SK-N-SH (cell line): ENCODE data around the gene NELFB. TPM values are rescaled to one million over a fixed set of nuclear protein-coding genes. Genes with fewer than 3 reads are reported as not detected.

ENCODE experiments used
- CTCF ChIA-PET: fragments of 300-600, 350-600 bp; formaldehyde crosslinking; extraction: SDS; loops from one replicate; lab custom pipeline; 2021; lab: Yijun Ruan, JAX
- POLR2A ChIA-PET: fragments of 350-600 bp; sonication (Branson Sonifier 250); formaldehyde crosslinking; extraction: SDS; loops from one replicate; lab custom pipeline; 2020; ENCODE audit warnings: antibody characterized with exemption, inconsistent platforms; lab: Yijun Ruan, JAX
- DNase-seq: peaks from one replicate; pipeline ENCODE4 v3.0.0; 2012
- H2AFZ ChIP-seq: fragments of 200-600 bp; sonication (generic); 2 replicates; pipeline ENCODE4 v1.8.1; 2016; ENCODE audit warnings: antibody characterized with exemption, mild to moderate bottlenecking, low read depth
- H3F3A ChIP-seq: fragments of 200-600 bp; sonication (generic); replicated peaks from 2 replicates; pipeline ENCODE3; 2016; ENCODE audit warnings: antibody characterized with exemption, mild to moderate bottlenecking; ENCODE audit not compliant: insufficient read depth
- H3K27ac ChIP-seq, 2 experiments: fragments of 200-500 bp in 1 of 2; fragments of 200-600 bp in 1 of 2; sonication (Bioruptor generic) in 1 of 2; sonication (generic), shearing (Covaris generic) in 1 of 2; 2 replicates each; pipeline versions ENCODE4 v1.5.1 to v1.6.1; 2014 to 2016; ENCODE audit warnings: low read depth in 2 of 2, inconsistent platforms in 1 of 2, low read length in 1 of 2, mild to moderate bottlenecking in 1 of 2, mixed read lengths in 1 of 2
- H3K27me3 ChIP-seq: fragments of 200-600 bp; sonication (generic), shearing (Covaris generic); 2 replicates; pipeline ENCODE4 v1.6.1; 2016; ENCODE audit warnings: mixed run types; ENCODE audit not compliant: insufficient read depth
- H3K36me3 ChIP-seq, 2 experiments: fragments of 200-500 bp in 1 of 2; fragments of 200-600 bp in 1 of 2; sonication (Bioruptor generic) in 1 of 2; sonication (generic) in 1 of 2; replicated peaks in 1 of 2; 2 replicates each; pipeline versions ENCODE3 to v1.5.1; 2014 to 2016; ENCODE audit warnings: low read length in 1 of 2, mild to moderate bottlenecking in 1 of 2; ENCODE audit not compliant: insufficient read depth in 2 of 2, control insufficient read depth in 1 of 2
- H3K4me1 ChIP-seq, 2 experiments: fragments of 200-500 bp in 1 of 2; fragments of 200-600 bp in 1 of 2; sonication (Bioruptor generic) in 1 of 2; sonication (generic), shearing (Covaris generic) in 1 of 2; 2 replicates each; pipeline versions ENCODE4 v1.5.1 to v1.6.1; 2014 to 2016; ENCODE audit warnings: low read depth in 1 of 2, low read length in 1 of 2, mixed run types in 1 of 2; ENCODE audit not compliant: insufficient read depth in 2 of 2, control insufficient read depth in 1 of 2
- H3K4me2 ChIP-seq: fragments of 200-600 bp; sonication (generic), shearing (Covaris generic); 2 replicates; pipeline ENCODE4 v1.6.1; 2017; ENCODE audit warnings: mixed run types
- H3K4me3 ChIP-seq, 2 experiments: fragments of 200-500 bp in 1 of 2; fragments of 200-600 bp in 1 of 2; sonication (Bioruptor generic) in 1 of 2; sonication (generic), shearing (Covaris generic) in 1 of 2; 2 replicates each; pipeline versions ENCODE4 v1.5.1 to v1.8.1; 2014 to 2016; ENCODE audit warnings: low read depth in 2 of 2, inconsistent platforms in 1 of 2, low read length in 1 of 2, mild to moderate bottlenecking in 1 of 2, mixed read lengths in 1 of 2, moderate library complexity in 1 of 2
- H3K79me2 ChIP-seq: fragments of 200-600 bp; sonication (generic); 2 replicates; pipeline ENCODE4 v1.8.1; 2017; ENCODE audit warnings: mild to moderate bottlenecking; ENCODE audit not compliant: insufficient read depth
- H3K9ac ChIP-seq: fragments of 200-600 bp; sonication (generic); 2 replicates; pipeline ENCODE4 v1.6.1; 2017; ENCODE audit warnings: mixed run types
- H3K9me2 ChIP-seq: fragments of 200-600 bp; sonication (generic); 2 replicates; pipeline ENCODE4 v1.6.1; 2017; ENCODE audit warnings: mixed run types
- H3K9me3 ChIP-seq: fragments of 200-600 bp; sonication (generic); 2 replicates; pipeline ENCODE4 v1.6.1; 2017; ENCODE audit warnings: mixed run types, mild to moderate bottlenecking, moderate library complexity
- H4K20me1 ChIP-seq: fragments of 200-600 bp; sonication (generic); 2 replicates; pipeline ENCODE4 v1.6.1; 2017; ENCODE audit warnings: mild to moderate bottlenecking, mixed run types; ENCODE audit not compliant: insufficient read depth
- CHD2 ChIP-seq: fragments of 150-350 bp; IDR thresholded peaks from 2 replicates; pipeline ENCODE4 v1.6.1; 2018; ENCODE audit warnings: low read length; ENCODE audit not compliant: partially characterized antibody
- ELF1 ChIP-seq: IDR thresholded peaks from 2 replicates; pipeline ENCODE4 v1.4.0; 2012
- EP300 ChIP-seq, 2 experiments: IDR thresholded peaks; 2 replicates each; pipeline versions ENCODE4 v1.4.0 to v1.6.1; 2012; ENCODE audit warnings: borderline replicate concordance in 1 of 2, low read depth in 1 of 2, low read length in 1 of 2
- FOXM1 ChIP-seq: IDR thresholded peaks from 2 replicates; pipeline ENCODE4 v1.4.0; 2012; ENCODE audit warnings: low read depth, mild to moderate bottlenecking
- JUND ChIP-seq: IDR thresholded peaks from 2 replicates; pipeline ENCODE4 v1.4.0; 2012
- MEF2A ChIP-seq: IDR thresholded peaks from 2 replicates; pipeline ENCODE4 v1.4.0; 2012; ENCODE audit warnings: low read depth, borderline replicate concordance
- MXI1 ChIP-seq: IDR thresholded peaks from 2 replicates; pipeline ENCODE4 v1.6.1; 2012; ENCODE audit warnings: mild to moderate bottlenecking, low read depth, low read length, improper control_type of control experiment
- POLR2AphosphoS5 ChIP-seq: IDR thresholded peaks from 2 replicates; pipeline ENCODE4 v1.6.1; 2012; ENCODE audit warnings: low read depth, low read length
- RAD21 ChIP-seq: IDR thresholded peaks from 2 replicates; pipeline ENCODE4 v1.6.1; 2012; ENCODE audit warnings: mild to moderate bottlenecking, low read length
- RCOR1 ChIP-seq: fragments of 150-350 bp; IDR thresholded peaks from 2 replicates; pipeline ENCODE4 v1.6.1; 2017; ENCODE audit warnings: antibody characterized with exemption, low read length
- RXRA ChIP-seq: IDR thresholded peaks from 2 replicates; pipeline ENCODE4 v1.4.0; 2012; ENCODE audit warnings: low read depth, mild to moderate bottlenecking, borderline replicate concordance
- TAF1 ChIP-seq: IDR thresholded peaks from 2 replicates; pipeline ENCODE4 v1.6.1; 2012; ENCODE audit warnings: low read depth, mild to moderate bottlenecking, low read length, moderate library complexity, borderline replicate concordance
- TEAD4 ChIP-seq: IDR thresholded peaks from 2 replicates; pipeline ENCODE4 v1.4.0; 2012; ENCODE audit warnings: mild to moderate bottlenecking, borderline replicate concordance; ENCODE audit not compliant: insufficient read depth
- USF1 ChIP-seq: IDR thresholded peaks from 2 replicates; pipeline ENCODE4 v1.4.0; 2012; ENCODE audit warnings: low read depth, borderline replicate concordance
- USF2 ChIP-seq: fragments of 150-350 bp; IDR thresholded peaks from 2 replicates; pipeline ENCODE4 v1.6.1; 2017; ENCODE audit warnings: antibody characterized with exemption, low read length, low read depth, borderline replicate concordance
- YY1 ChIP-seq: IDR thresholded peaks from 2 replicates; pipeline ENCODE4 v1.4.0; 2012; ENCODE audit warnings: low read depth, mild to moderate bottlenecking
- WGBS: methylation state at CpG from one replicate; pipeline ENCODE4 v1.1.6; 2017; ENCODE audit warnings: low lambda C conversion rate; 5-methylcytosine and 5-hydroxymethylcytosine counted together
- polyA plus RNA-seq, 3 experiments: library from polyadenylated mRNA; depleted of rRNA; stranded (reverse); fragments of >200 nt; gene quantifications; 2 replicates each; pipeline ENCODE4 v1.2.3, GENCODE V29; 2012
- TF ChIP-seq, protein P1 (sequence below): IDR thresholded peaks from 2 replicates; pipeline ENCODE4; 2012
- TF ChIP-seq, protein P2 (sequence below): IDR thresholded peaks from 2 replicates; pipeline ENCODE4 v1.4.0; 2012; ENCODE audit warnings: low read depth, borderline replicate concordance

NELFB gene
- polyA plus RNA-seq, 1 of the 3 experiments (the other 2 are of a cell fraction), result 62.7 TPM

DNA sequence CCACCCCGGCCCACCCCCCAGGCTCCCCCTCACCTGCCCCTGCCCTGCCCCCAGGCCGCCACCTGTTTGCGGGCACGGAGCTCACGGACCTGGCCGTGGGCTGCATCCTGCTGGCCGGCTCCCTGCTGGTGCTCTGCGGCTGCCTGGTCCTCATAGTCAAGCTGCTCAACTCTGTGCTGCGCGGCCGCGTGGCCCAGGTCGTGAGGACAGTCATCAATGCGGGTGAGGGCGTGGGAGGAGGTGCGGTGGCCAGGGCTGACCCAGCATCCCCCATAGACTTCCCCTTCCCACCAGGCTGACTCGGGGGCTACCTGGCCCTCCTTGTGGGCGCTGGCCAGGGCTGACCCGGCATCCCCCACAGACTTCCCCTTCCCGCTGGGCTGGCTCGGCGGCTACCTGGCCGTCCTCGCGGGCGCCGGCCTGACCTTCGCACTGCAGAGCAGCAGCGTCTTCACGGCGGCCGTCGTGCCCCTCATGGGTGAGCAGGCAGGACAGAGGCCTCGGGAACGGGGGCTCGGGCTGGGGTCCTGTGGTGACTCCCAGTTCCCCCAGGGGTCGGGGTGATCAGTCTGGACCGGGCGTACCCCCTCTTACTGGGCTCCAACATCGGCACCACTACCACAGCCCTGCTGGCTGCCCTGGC is 21.0 kb upstream of the NELFB start:
- ChIA-PET POLR2A (no interaction called here), CTCF (interaction anchor here (1.1 to 1.4 kb wide), 3 partner anchors 31 to 179 kb away, joined by 3 to 5 read pairs (median 3); no protein-coding TSS in a partner anchor)
- Histone ChIP-seq H3K27ac (no peak overlapping the region), H3F3A (peaks cover 3% of the 10 kb centered on the region), H3K79me2 (peaks cover 21% of the 10 kb centered on the region), H3K4me2 (no peak overlapping the region), H2AFZ (no peak overlapping the region), H3K9me3 (no peaks in the 10 kb centered on the region), H3K9ac (no peak overlapping the region), H3K9me2 (no peaks in the 10 kb centered on the region), H3K27me3 (no peaks in the 10 kb centered on the region), H3K36me3 (no peaks in the 10 kb centered on the region), H3K4me1 (peaks cover 9 to 26% of the 10 kb centered on the region in 2 experiments; a peak in 2 of 4 replicates), H4K20me1 (no peaks in the 10 kb centered on the region), H3K4me3 (no peak overlapping the region)
- DNase-seq, result no peak
- 81% methylated on average over 10 of the region's 40 CpGs for WGBS
- TF ChIP-seq RCOR1 (no peak), YY1 (no peak), EP300 (IDR thresholded peaks at IDR 0.05; ENCODE audit: borderline replicate concordance in 1 of 2, low read depth in 1 of 2, low read length in 1 of 2) (no peak), FOXM1 (no peak), POLR2AphosphoS5 (no peak), RXRA (no peak), JUND (no peak), USF1 (no peak), MEF2A (no peak), TEAD4 (no peak), CHD2 (no peak), MXI1 (no peak), ELF1 (no peak), RAD21 (no peak), TAF1 (no peak), USF2 (no peak)
- TF ChIP-seq, protein P1, sequence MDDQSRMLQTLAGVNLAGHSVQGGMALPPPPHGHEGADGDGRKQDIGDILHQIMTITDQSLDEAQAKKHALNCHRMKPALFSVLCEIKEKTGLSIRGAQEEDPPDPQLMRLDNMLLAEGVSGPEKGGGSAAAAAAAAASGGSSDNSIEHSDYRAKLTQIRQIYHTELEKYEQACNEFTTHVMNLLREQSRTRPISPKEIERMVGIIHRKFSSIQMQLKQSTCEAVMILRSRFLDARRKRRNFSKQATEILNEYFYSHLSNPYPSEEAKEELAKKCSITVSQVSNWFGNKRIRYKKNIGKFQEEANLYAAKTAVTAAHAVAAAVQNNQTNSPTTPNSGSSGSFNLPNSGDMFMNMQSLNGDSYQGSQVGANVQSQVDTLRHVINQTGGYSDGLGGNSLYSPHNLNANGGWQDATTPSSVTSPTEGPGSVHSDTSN, result no peak
- TF ChIP-seq, protein P2, sequence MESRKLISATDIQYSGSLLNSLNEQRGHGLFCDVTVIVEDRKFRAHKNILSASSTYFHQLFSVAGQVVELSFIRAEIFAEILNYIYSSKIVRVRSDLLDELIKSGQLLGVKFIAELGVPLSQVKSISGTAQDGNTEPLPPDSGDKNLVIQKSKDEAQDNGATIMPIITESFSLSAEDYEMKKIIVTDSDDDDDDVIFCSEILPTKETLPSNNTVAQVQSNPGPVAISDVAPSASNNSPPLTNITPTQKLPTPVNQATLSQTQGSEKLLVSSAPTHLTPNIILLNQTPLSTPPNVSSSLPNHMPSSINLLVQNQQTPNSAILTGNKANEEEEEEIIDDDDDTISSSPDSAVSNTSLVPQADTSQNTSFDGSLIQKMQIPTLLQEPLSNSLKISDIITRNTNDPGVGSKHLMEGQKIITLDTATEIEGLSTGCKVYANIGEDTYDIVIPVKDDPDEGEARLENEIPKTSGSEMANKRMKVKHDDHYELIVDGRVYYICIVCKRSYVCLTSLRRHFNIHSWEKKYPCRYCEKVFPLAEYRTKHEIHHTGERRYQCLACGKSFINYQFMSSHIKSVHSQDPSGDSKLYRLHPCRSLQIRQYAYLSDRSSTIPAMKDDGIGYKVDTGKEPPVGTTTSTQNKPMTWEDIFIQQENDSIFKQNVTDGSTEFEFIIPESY, result no peak
